HEK293 (cell line): Measurements from ENCODE around the gene WDR11.

Experiments used
- CTCF ChIA-PET: fragments of 350-600 bp; formaldehyde crosslinking; extraction: SDS; loops from one replicate; lab custom pipeline; 2021; ENCODE audit warnings: antibody characterized with exemption; lab: Yijun Ruan, JAX
- POLR2A ChIA-PET: fragments of 300-600 bp; formaldehyde crosslinking; extraction: SDS; loops from one replicate; lab custom pipeline; 2020; ENCODE audit warnings: antibody characterized with exemption, inconsistent platforms; lab: Yijun Ruan, JAX
- H3K27ac ChIP-seq: fragments of 200-500 bp; sonication (Bioruptor generic); 2 replicates; pipeline ENCODE4 v1.5.1; 2014; ENCODE audit warnings: low read depth, low read length, control low read depth, inconsistent platforms; ENCODE audit errors: extremely low read depth
- H3K36me3 ChIP-seq, 2 experiments: fragments of 200-500 bp in 1 of 2; sonication (Bioruptor generic) in 1 of 2; 1 replicate in 1 of 2; 2 replicates in 1 of 2; pipeline ENCODE4 v1.5.1; 2014 to 2017; ENCODE audit warnings: inconsistent platforms in 2 of 2, low read length in 2 of 2; ENCODE audit not compliant: control insufficient read depth in 2 of 2, insufficient read depth in 1 of 2
- H3K4me1 ChIP-seq: fragments of 200-500 bp; sonication (Bioruptor generic); 2 replicates; pipeline ENCODE4 v1.5.1; 2014; ENCODE audit warnings: mild to moderate bottlenecking, low read length, inconsistent platforms; ENCODE audit not compliant: control insufficient read depth, insufficient read depth
- H3K4me3 ChIP-seq: 2 replicates; pipeline ENCODE4 v1.5.1; 2011; ENCODE audit warnings: low read depth, mild to moderate bottlenecking, control low read depth, low read length, moderate library complexity
- H3K9me3 ChIP-seq: fragments of 200-500 bp; sonication (Bioruptor generic); 2 replicates; pipeline ENCODE4 v1.5.1; 2014; ENCODE audit warnings: low read depth, low read length, inconsistent platforms; ENCODE audit not compliant: control insufficient read depth, insufficient read depth
- ATF2 ChIP-seq: fragments of 450-650 bp; formaldehyde crosslinking; IDR thresholded peaks from 2 replicates; pipeline ENCODE4 v1.5.1; 2016; ENCODE audit warnings: missing biosample characterization, missing genetic modification characterization, low read depth
- HOXD13 ChIP-seq: sonication (generic); formaldehyde crosslinking; IDR thresholded peaks from 2 replicates; pipeline ENCODE4 v1.8.0; 2022; ENCODE audit warnings: missing genetic modification reagents, borderline replicate concordance
- IKZF3 ChIP-seq: fragments of 450-650 bp; IDR thresholded peaks from 2 replicates; pipeline ENCODE4 v1.5.0; 2018; ENCODE audit warnings: missing biosample characterization, mild to moderate bottlenecking, missing genetic modification characterization, moderate library complexity
- KLF17 ChIP-seq: fragments of 450-650 bp; formaldehyde crosslinking; IDR thresholded peaks from 2 replicates; pipeline ENCODE4 v1.5.1; 2016; ENCODE audit warnings: missing biosample characterization, missing genetic modification characterization
- SP2 ChIP-seq: fragments of 450-650 bp; formaldehyde crosslinking; IDR thresholded peaks from 2 replicates; pipeline ENCODE4 v1.5.1; 2016; ENCODE audit warnings: missing biosample characterization, missing genetic modification characterization
- TRIM28 ChIP-seq: IDR thresholded peaks from 2 replicates; pipeline ENCODE4 v1.6.1; 2011; ENCODE audit warnings: low read length, control low read depth, borderline replicate concordance
- WT1 ChIP-seq: fragments of 450-650 bp; formaldehyde crosslinking; IDR thresholded peaks from 2 replicates; pipeline ENCODE4 v1.5.1; 2016; ENCODE audit warnings: missing biosample characterization, missing genetic modification characterization
- ZBTB17 ChIP-seq: fragments of 450-650 bp; formaldehyde crosslinking; IDR thresholded peaks from 2 replicates; pipeline ENCODE4 v1.5.1; 2016; ENCODE audit warnings: missing biosample characterization, missing genetic modification characterization
- ZIC2 ChIP-seq: fragments of 450-650 bp; formaldehyde crosslinking; IDR thresholded peaks from 2 replicates; pipeline ENCODE4 v1.5.1; 2016; ENCODE audit warnings: missing biosample characterization, missing genetic modification characterization
- ZNF114 ChIP-seq: fragments of 450-650 bp; formaldehyde crosslinking; IDR thresholded peaks from 2 replicates; pipeline ENCODE4 v1.5.0; 2017; ENCODE audit warnings: missing biosample characterization, missing genetic modification characterization
- ZNF138 ChIP-seq: fragments of 450-650 bp; formaldehyde crosslinking; IDR thresholded peaks from 2 replicates; pipeline ENCODE4 v1.5.1; 2016; ENCODE audit warnings: missing biosample characterization, missing genetic modification characterization, borderline replicate concordance
- ZNF146 ChIP-seq: fragments of 450-650 bp; formaldehyde crosslinking; IDR thresholded peaks from 2 replicates; pipeline ENCODE4 v1.5.1; 2016; ENCODE audit warnings: missing biosample characterization, missing genetic modification characterization
- ZNF341 ChIP-seq: fragments of 450-650 bp; formaldehyde crosslinking; IDR thresholded peaks from 2 replicates; pipeline ENCODE4; 2016; ENCODE audit warnings: low read depth, missing biosample characterization, missing genetic modification characterization
- ZNF394 ChIP-seq: fragments of 450-650 bp; formaldehyde crosslinking; IDR thresholded peaks from 2 replicates; pipeline ENCODE4 v1.5.1; 2016; ENCODE audit warnings: missing biosample characterization, missing genetic modification characterization, mild to moderate bottlenecking, moderate library complexity, borderline replicate concordance
- ZNF398 ChIP-seq: fragments of 450-650 bp; formaldehyde crosslinking; IDR thresholded peaks from 2 replicates; pipeline ENCODE4 v1.5.1; 2017; ENCODE audit warnings: missing biosample characterization, missing genetic modification characterization
- ZNF48 ChIP-seq: fragments of 450-650 bp; formaldehyde crosslinking; IDR thresholded peaks from 2 replicates; pipeline ENCODE4 v1.5.1; 2016; ENCODE audit warnings: missing biosample characterization, missing genetic modification characterization
- ZNF544 ChIP-seq: fragments of 450-650 bp; formaldehyde crosslinking; IDR thresholded peaks from 2 replicates; pipeline ENCODE4 v1.5.0; 2017; ENCODE audit warnings: missing biosample characterization, missing genetic modification characterization
- ZNF610 ChIP-seq: fragments of 450-650 bp; formaldehyde crosslinking; IDR thresholded peaks from 2 replicates; pipeline ENCODE4 v1.5.1; 2016; ENCODE audit warnings: missing biosample characterization, missing genetic modification characterization, borderline replicate concordance
- ZNF701 ChIP-seq: fragments of 450-650 bp; formaldehyde crosslinking; IDR thresholded peaks from 2 replicates; pipeline ENCODE4 v1.5.1; 2016; ENCODE audit warnings: missing biosample characterization, missing genetic modification characterization
- ZNF843 ChIP-seq: fragments of 450-650 bp; formaldehyde crosslinking; IDR thresholded peaks from 2 replicates; pipeline ENCODE4 v1.5.1; 2016; ENCODE audit warnings: missing biosample characterization, missing genetic modification characterization
- ZSCAN30 ChIP-seq: fragments of 450-650 bp; IDR thresholded peaks from 2 replicates; pipeline ENCODE4 v1.5.1; 2018; ENCODE audit warnings: missing biosample characterization, mild to moderate bottlenecking, missing genetic modification characterization, moderate library complexity

The WDR11 gene

GRCh38 chr10:120806081-120806480 lies 45.1 kb upstream of the WDR11 start (continued):
- TF ChIP-seq ZNF394 (tag by site-specific recombination) (no peak), TRIM28 (no peak), ATF2 (tag by site-specific recombination) (no peak), ZNF114 (tag by site-specific recombination) (no peak), IKZF3 (tag by site-specific recombination) (no peak), ZNF610 (tag by site-specific recombination) (no peak), ZNF701 (tag by site-specific recombination) (no peak), ZNF138 (tag by site-specific recombination) (no peak), ZNF843 (no peak)

- TF ChIP-seq SP2 (tag by site-specific recombination) (no peak), ZNF48 (no peak), ZNF341 (tag by site-specific recombination) (peak; percentile 64), WT1 (peak; percentile 40; the same call in 1 of the 2 replicates), ZBTB17 (tag by site-specific recombination) (peak; percentile 48; the same call in 1 of the 2 replicates), ZIC2 (tag by site-specific recombination) (0 out of 2 replicates have a peak, but pooled peaks have one; percentile 28), ZNF398 (tag by site-specific recombination) (0 out of 2 replicates have a peak, but pooled peaks have one; percentile 22), KLF17 (tag by site-specific recombination) (0 out of 2 replicates have a peak, but pooled peaks have one; percentile 46)
- TF ChIP-seq, all 188 proteins: peak for 6
- Histone ChIP-seq H3K9me3 (no peaks in the 10 kb centered on the region), H3K27ac (no peak overlapping the region), H3K36me3 (no peaks in the 10 kb centered on the region), H3K4me3 (no peak overlapping the region), H3K4me1 (peaks cover 5% of the 10 kb centered on the region; the same call in 1 of the 2 replicates)
- CTCF ChIA-PET, result no interaction called here
- POLR2A ChIA-PET, result no interaction called here
These were observed 40.9 kb upstream of the WDR11 start for GRCh38 chr10:120810298-120810697.

GRCh38 chr10:120813085-120813484 lies 38.1 kb upstream of the WDR11 start:
- CTCF ChIA-PET, result interaction anchor here (1.9 kb wide), 1 partner anchor 8 kb away, joined by 6 read pairs; no protein-coding TSS in a partner anchor

More at GRCh38 chr10:120813085-120813484, 38.1 kb upstream of the WDR11 start:
- Histone ChIP-seq H3K4me3 (no peak overlapping the region), H3K9me3 (no peaks in the 10 kb centered on the region), H3K4me1 (peaks cover 5% of the 10 kb centered on the region; the same call in 1 of the 2 replicates), H3K36me3 (no peaks in the 10 kb centered on the region), H3K27ac (no peak overlapping the region)
- POLR2A ChIA-PET, result no interaction called here
- TF ChIP-seq HOXD13 (CRISPR knock-in tag) (no peak), ZSCAN30 (tag by site-specific recombination) (no peak), WT1 (no peak), ZNF146 (tag by site-specific recombination) (no peak), ZNF544 (tag by site-specific recombination) (no peak)
